ENCODE results near the gene DGKZ.
"Not testable (repeated sequence)": the region's sequence is repeated elsewhere in the genome, so short reads cannot be mapped to it uniquely, and the experiment has no call there.

Gene DGKZ

DNA sequence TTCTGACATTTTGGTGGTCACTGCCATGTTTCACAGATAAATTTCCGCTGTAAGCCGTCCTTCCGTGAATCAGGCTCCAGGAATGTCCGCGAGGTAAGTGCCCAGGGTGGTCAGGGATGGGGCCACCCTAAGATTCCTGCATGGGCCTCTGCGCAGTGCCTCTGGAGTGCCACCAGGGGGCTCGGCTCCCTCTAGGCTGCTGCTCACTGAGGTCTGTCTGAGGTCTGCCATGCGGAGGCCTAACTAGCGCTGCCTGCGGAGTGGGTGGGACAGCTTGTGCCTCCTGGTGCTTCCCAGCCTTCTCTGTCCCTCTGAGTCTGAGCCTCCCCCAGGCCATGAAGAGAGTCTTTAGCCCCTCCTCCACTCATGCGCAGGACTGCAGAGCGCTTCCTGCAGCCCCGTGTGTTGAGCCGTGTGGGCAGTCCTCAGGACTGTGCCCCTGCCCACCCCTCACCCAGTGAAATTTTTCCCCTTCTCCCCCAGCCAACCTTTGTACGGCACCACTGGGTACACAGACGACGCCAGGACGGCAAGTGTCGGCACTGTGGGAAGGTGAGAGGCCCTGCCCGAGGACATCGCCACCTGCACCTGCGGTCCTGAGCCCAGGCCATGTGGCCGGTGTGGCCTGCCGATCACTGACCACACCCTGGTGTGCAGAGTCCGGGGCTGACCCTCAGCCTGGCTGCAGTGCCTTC lies 22.3 kb downstream of the DGKZ start:
- DNase-seq = peak; percentile 56

DNA sequence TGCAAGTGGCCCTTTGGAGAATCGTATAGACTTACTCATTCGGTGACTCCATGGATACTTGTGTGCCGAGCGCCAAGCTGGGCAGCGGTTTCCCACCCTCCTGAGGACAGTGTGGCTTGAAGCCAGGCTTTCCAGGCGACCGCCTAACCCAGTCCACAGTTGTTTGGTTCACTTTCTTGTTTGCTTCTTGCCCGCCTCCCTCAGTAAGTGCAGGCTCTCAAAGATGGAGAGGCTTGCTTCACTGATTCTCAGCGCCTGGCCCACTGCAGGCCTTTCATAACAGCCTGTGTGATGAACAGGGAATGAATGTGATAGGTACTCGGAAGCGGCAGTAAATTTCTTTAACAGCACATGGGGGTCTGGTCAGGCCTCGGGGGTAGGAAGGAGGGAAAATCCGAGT lies 23.0 kb downstream of the DGKZ start:
- DNase-seq = no peak

DNA sequence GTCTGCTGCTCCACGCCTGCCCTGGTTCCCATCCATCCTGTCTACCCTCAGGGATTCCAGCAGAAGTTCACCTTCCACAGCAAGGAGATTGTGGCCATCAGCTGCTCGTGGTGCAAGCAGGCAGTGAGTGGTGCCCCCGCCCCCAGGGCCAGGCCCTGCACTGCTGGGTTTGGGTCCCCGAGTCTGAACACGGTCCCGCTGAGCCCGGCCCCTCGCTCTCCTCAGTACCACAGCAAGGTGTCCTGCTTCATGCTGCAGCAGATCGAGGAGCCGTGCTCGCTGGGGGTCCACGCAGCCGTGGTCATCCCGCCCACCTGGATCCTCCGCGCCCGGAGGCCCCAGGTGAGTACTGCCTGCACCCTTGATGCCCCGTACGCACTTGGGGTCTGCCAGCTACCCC lies 24.0 kb downstream of the DGKZ start:
- not testable (repeated sequence) for DNase-seq

DNA sequence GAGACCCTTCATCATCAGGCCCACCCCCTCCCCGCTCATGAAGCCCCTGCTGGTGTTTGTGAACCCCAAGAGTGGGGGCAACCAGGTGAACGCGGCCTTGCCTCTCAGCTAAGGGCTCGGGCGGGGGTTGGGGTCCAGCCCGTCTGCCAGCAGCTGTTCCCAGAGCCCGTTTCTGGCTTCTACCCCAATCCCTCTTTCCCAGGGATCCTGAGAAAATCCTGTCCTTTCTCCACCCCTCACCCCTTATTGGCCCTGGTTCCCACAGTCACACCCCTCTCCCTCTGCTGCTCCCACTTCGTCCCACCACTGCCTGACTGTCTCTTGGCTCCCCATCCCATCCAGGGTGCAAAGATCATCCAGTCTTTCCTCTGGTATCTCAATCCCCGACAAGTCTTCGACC lies 24.8 kb downstream of the DGKZ start:
- no peak for DNase-seq

GRCh38 chr11:46372501-46372900 lies 25.2 kb downstream of the DGKZ start:
- DNase-seq = not testable (repeated sequence)

DNA sequence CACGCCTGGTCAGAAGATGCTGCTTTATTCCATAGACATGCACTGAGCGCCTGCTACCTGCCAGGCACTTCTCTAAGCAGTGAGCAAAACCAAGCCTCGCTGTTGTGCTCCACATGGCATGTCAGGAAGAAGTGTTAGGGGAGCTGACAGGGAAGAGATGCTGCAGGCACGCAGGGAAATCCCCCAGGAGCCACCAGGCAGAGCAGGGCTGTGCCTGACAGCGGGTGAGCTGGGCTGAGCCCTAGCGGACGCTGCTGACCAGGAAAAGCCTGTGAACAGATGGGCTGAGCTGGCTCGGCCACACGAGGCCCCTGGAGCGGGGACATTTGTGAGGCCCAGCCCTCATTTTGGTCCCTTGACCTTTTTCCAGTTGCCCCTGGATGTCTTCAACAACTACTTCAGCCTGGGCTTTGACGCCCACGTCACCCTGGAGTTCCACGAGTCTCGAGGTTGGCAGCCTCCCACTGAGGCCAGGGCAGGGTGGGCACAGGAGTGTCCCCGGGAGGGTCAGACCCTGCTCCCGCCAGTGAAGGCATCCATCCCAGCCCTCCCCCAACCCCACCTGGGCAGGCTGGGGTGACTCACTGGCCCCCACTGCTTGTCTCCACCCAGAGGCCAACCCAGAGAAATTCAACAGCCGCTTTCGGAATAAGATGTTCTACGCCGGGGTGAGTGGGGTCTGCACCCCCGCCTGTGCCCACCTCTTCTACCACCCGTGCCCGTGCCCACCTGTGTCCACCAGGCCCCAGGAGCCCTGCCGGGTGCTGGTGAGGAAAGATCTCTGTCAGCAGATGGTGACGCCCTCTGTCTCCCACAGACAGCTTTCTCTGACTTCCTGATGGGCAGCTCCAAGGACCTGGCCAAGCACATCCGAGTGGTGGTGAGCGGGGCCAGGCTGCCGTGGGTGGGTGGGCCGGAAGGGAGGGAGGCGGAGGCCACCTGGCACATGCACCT lies 26.8 kb downstream of the DGKZ start:
- DNase-seq = no peak

- no peak for DNase-seq
Observed at GRCh38 chr11:46374815-46375214, 27.6 kb downstream of the DGKZ start.

GRCh38 chr11:46375392-46376101 lies 28.3 kb downstream of the DGKZ start:
- no peak for DNase-seq

- DNase-seq = no peak
Observed at GRCh38 chr11:46376258-46377050, 29.2 kb downstream of the DGKZ start.

GRCh38 chr11:46377290-46377689 lies 30.0 kb downstream of the DGKZ start:
- DNase-seq = no peak

DNA sequence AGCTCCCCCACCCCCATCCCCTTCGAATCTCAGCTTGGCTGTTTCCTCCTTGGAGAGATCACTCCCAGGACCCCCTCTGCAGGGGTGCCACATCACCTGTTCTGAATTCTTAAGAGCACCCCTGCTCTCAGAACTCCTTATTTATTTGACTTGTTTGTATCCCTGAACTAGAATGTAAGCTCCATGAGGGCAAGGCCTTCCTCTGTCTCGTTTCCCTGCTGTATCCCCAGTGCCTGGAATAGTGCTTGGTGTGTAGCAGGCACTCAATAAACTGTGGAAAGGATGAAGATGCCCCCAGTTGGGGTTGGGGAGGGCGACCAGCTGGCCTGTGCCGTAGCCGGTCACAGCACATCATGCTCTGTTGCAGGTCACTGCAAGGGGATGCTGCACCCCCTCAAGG lies 30.6 kb downstream of the DGKZ start:
- DNase-seq = no peak

DNA sequence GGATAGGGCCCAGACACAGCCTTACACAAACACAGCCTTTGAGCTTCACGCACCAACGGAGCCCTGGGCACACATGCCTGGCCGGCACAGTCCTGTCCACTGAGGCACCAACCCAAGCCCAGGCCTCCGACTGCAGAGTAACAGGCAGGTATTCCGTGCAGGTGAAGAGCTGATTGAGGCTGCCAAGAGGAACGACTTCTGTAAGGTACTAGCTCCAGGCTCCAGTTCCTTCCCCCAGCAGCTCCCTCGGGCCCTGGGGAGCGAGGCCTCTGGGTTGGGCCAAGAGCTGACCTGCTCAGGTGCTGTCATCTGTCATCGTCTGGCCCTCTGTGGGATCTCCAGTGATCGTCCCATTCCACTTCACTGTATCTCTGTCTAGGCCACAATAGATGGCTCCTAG lies 31.0 kb downstream of the DGKZ start:
- DNase-seq = no peak

DNA sequence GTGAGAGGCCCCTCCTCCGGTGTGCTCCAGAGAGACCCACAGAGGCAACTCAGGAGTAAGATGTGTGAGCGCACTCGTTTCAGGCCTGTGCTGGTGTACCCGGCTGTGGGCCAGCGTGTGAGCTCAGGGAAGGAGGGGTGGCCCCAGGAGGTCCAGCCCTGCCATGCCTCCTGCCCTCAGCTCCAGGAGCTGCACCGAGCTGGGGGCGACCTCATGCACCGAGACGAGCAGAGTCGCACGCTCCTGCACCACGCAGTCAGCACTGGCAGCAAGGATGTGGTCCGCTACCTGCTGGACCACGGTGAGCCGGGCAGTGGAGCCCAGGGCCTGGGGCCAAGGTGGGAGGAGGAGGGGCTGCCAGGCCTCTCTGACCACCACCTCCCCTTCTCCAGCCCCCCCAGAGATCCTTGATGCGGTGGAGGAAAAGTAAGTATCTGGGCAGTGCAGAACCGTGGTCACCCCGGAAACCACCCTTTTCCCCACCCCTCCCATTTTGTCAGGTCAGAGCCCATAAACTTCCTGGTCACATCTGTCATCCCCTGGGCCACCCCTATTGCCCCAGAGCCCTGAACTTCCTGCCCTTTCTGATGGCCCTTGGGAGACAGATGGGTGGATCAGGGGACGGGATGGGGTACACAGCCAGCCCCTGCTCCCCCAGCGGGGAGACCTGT lies 31.7 kb downstream of the DGKZ start:
- no peak for DNase-seq

DNA sequence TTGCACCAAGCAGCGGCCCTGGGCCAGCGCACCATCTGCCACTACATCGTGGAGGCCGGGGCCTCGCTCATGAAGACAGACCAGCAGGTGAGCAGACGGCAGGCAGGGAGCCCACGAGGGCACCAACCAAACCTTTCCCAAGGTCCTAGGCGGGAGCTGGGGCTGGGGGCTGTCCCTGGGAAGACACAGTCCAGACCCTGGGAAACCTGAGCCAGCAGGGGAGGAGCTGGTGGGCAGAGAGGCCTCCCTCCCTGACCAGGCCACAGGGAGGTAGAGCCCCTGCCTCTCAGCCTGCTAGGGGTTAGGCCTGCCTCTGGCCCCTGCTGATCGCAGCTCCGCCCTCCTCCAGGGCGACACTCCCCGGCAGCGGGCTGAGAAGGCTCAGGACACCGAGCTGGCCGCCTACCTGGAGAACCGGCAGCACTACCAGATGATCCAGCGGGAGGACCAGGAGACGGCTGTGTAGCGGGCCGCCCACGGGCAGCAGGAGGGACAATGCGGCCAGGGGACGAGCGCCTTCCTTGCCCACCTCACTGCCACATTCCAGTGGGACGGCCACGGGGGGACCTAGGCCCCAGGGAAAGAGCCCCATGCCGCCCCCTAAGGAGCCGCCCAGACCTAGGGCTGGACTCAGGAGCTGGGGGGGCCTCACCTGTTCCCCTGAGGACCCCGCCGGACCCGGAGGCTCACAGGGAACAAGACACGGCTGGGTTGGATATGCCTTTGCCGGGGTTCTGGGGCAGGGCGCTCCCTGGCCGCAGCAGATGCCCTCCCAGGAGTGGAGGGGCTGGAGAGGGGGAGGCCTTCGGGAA lies 32.4 kb downstream of the DGKZ start:
- not testable (repeated sequence) for DNase-seq

DNA sequence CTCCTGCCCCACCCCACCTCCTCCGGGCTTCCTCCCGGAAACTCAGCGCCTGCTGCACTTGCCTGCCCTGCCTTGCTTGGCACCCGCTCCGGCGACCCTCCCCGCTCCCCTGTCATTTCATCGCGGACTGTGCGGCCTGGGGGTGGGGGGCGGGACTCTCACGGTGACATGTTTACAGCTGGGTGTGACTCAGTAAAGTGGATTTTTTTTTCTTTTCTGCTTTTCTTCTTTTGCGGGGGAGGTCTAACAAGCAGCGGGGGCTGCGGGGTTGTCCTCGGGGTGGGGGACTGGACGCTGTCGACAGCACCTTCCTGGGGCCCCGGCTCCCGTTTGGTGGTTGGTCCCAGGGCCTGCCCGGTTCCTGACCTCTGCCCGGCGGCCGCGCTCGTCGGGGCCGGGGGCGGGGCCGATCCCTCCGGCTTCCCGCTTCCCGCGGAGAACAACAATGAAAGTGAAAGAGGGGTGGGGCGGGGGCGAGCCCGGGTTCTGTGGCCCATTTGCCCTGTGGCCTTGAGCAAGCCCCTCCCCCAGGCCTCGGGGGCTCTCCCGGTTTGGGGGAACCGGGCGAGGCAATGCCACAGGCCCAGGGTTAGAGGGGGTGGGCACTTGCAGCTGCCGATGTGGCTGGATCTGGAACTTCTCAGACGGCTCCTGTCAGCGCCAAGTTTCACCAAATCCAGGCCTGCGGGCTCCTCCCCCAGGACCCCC lies 33.2 kb downstream of the DGKZ start:
- DNase-seq = peak; percentile 65

- no peak for DNase-seq
Observed at GRCh38 chr11:46381048-46381818, 34.0 kb downstream of the DGKZ start, which contains the start of gene MDK. Gene MDK (plus strand): TSS chr11:46381669. CDS start chr11:46382058, 389 bp downstream.

GRCh38 chr11:46381819-46382645 lies 34.8 kb downstream of the DGKZ start:
- no peak for DNase-seq

DNA sequence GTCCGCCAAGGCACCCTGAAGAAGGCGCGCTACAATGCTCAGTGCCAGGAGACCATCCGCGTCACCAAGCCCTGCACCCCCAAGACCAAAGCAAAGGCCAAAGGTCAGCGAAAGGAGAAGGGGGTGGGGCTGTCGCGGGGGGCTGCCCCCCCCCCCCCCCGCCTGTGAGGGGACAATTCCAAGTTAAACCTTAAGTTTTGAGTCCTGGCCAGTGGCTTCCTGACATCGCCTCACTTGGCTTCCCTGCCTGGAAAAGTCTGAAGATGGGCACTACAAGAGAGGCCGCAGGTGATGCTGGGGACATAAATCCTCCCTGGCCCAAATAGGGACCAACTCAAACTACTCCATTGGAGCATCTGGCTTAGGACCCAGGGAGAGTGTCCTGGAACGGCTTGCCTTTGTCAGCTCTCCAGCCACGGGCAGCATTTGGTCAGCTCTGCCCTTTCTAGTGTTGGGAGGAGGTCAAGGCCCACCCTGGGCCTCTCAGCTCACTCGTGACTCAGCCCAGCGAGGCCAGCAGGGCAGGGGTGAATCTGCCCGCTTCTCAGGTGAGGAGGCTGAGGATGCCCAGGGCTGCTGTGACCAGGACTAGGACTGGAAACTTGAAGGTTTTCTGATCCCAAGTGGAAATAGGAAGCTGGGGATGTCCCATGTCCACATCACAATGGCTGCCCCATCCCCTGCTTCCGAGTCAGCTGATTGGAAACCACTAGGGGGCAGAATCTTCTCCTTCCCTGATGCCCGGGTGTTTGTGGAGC lies 35.6 kb downstream of the DGKZ start:
- DNase-seq = no peak
